Neural progenitor cell (in vitro differentiated cells): Measurements from ENCODE around the gene SAPCD1. TPM values are rescaled to one million over a fixed set of nuclear protein-coding genes. Genes with fewer than 3 reads are reported as not detected.

ENCODE experiments used
- DNase-seq: peaks from one replicate; pipeline ENCODE4 v3.0.0-alpha.2; 2016; ENCODE audit warnings: low spot score
- H2AFZ ChIP-seq: fragments of 200-600 bp; sonication (generic); replicated peaks from 2 replicates; pipeline ENCODE4 v1.6.1; 2016; ENCODE audit warnings: antibody characterized with exemption
- H3F3A ChIP-seq: fragments of 200-600 bp; sonication (generic); 2 replicates; pipeline ENCODE4 v1.6.1; 2016; ENCODE audit warnings: antibody characterized with exemption, low read depth
- H3K27ac ChIP-seq: fragments of 200-600 bp; sonication (generic); 2 replicates; pipeline ENCODE4 v1.5.1; 2016; ENCODE audit warnings: mild to moderate bottlenecking
- H3K27me3 ChIP-seq: fragments of 200-600 bp; sonication (generic); 2 replicates; pipeline ENCODE4 v1.6.1; 2016; ENCODE audit warnings: mild to moderate bottlenecking, moderate library complexity
- H3K36me3 ChIP-seq: fragments of 200-600 bp; sonication (generic); 2 replicates; pipeline ENCODE4 v1.5.1; 2016
- H3K4me1 ChIP-seq: fragments of 200-600 bp; sonication (generic); 2 replicates; pipeline ENCODE4 v1.6.1; 2016; ENCODE audit warnings: mixed run types
- H3K4me2 ChIP-seq: fragments of 200-600 bp; sonication (generic); 2 replicates; pipeline ENCODE4 v1.6.1; 2016
- H3K4me3 ChIP-seq: fragments of 200-600 bp; sonication (generic); 2 replicates; pipeline ENCODE4 v1.5.1; 2016
- H3K79me2 ChIP-seq: fragments of 200-600 bp; sonication (generic); 2 replicates; pipeline ENCODE4 v1.6.1; 2016; ENCODE audit warnings: low read depth
- H3K9ac ChIP-seq: fragments of 200-600 bp; sonication (generic); 2 replicates; pipeline ENCODE4 v1.6.1; 2016
- H3K9me3 ChIP-seq: fragments of 200-600 bp; sonication (generic); 2 replicates; pipeline ENCODE4 v1.5.1; 2016; ENCODE audit warnings: low read depth
- H4K20me1 ChIP-seq: fragments of 200-600 bp; sonication (generic); 2 replicates; pipeline ENCODE4 v1.6.1; 2016; ENCODE audit warnings: low read depth
- H3K27ac Mint-ChIP-seq: 3 replicates; pipeline ENCODE4 v1.8.0; 2021; ENCODE audit warnings: mixed read lengths
- H3K27me3 Mint-ChIP-seq: 2 replicates; pipeline ENCODE4 v1.8.0; 2022; ENCODE audit warnings: low read depth, mild to moderate bottlenecking, inconsistent platforms, moderate library complexity, mixed read lengths; ENCODE audit not compliant: insufficient read depth
- H3K36me3 Mint-ChIP-seq: 3 replicates; pipeline ENCODE4 v1.8.0; 2021; ENCODE audit warnings: mixed read lengths
- H3K4me1 Mint-ChIP-seq: 3 replicates; pipeline ENCODE4 v1.8.0; 2021; ENCODE audit warnings: mixed read lengths
- H3K4me3 Mint-ChIP-seq: 3 replicates; pipeline ENCODE4 v1.8.0; 2021; ENCODE audit warnings: mild to moderate bottlenecking, moderate library complexity, mixed read lengths
- H3K9me3 Mint-ChIP-seq: 3 replicates; pipeline ENCODE4 v1.8.0; 2020; ENCODE audit warnings: mixed read lengths
- CTCF ChIP-seq: fragments of 200-600 bp; sonication (generic); IDR thresholded peaks from 2 replicates; pipeline ENCODE4 v1.5.1; 2017; ENCODE audit warnings: antibody characterized with exemption, mild to moderate bottlenecking
- EZH2 ChIP-seq: fragments of 200-600 bp; sonication (generic); IDR thresholded peaks from 2 replicates; pipeline ENCODE4 v1.6.1; 2017; ENCODE audit warnings: antibody characterized with exemption, mild to moderate bottlenecking, moderate library complexity
- EZH2phosphoT487 ChIP-seq: fragments of 200-600 bp; sonication (generic); IDR thresholded peaks from 2 replicates; pipeline ENCODE4 v1.6.1; 2017; ENCODE audit warnings: antibody characterized with exemption
- total RNA-seq: library from RNA; depleted of rRNA; stranded (reverse); fragments of >200 nt; gene quantifications from 2 replicates; pipeline ENCODE4 v1.2.3, GENCODE V29; 2015; ENCODE audit warnings: low replicate concordance

SAPCD1 gene
- total RNA-seq, 1 donor from 2014 or later, result 11.9 TPM

GRCh38 chr6:31775184-31775583, 12.7 kb downstream of the SAPCD1 start:
- H3K4me3 Mint-ChIP-seq, result no peak overlapping the region

GRCh38 chr6:31775633-31776484, 13.4 kb downstream of the SAPCD1 start:
- Mint-ChIP-seq H3K27me3 (peaks cover 2% of the 10 kb centered on the region), H3K4me1 (peaks cover 6% of the 10 kb centered on the region), H3K36me3 (peaks cover 4% of the 10 kb centered on the region), H3K4me3 (no peak overlapping the region), H3K9me3 (no peaks in the 10 kb centered on the region), H3K27ac (peak overlapping the region; percentile 34)
- DNase-seq, result no peak
- Histone ChIP-seq H3K27ac (no peak overlapping the region), H2AFZ (no peak overlapping the region), H3K79me2 (no peaks in the 10 kb centered on the region), H4K20me1 (no peaks in the 10 kb centered on the region), H3K4me1 (no peaks in the 10 kb centered on the region), H3F3A (no peaks in the 10 kb centered on the region), H3K9me3 (no peaks in the 10 kb centered on the region), H3K4me3 (no peak overlapping the region), H3K27me3 (no peaks in the 10 kb centered on the region), H3K4me2 (no peak overlapping the region), H3K9ac (no peak overlapping the region), H3K36me3 (no peaks in the 10 kb centered on the region)
- TF ChIP-seq CTCF, result no peak
- no peak for TF ChIP-seq EZH2phosphoT487
- TF ChIP-seq EZH2, result no peak

More at GRCh38 chr6:31775184-31775583, 12.7 kb downstream of the SAPCD1 start:
- H3F3A ChIP-seq, result no peaks in the 10 kb centered on the region
- no peaks in the 10 kb centered on the region for H3K36me3 ChIP-seq
- H3K4me1 ChIP-seq, result no peaks in the 10 kb centered on the region
- H4K20me1 ChIP-seq, result no peaks in the 10 kb centered on the region
- H3K27me3 ChIP-seq, result no peaks in the 10 kb centered on the region
- H2AFZ ChIP-seq, result no peak overlapping the region
- Mint-ChIP-seq H3K27me3 (peaks cover 2% of the 10 kb centered on the region), H3K36me3 (no peaks in the 10 kb centered on the region), H3K27ac (peak overlapping the region; percentile 34), H3K9me3 (no peaks in the 10 kb centered on the region), H3K4me1 (peaks cover 6% of the 10 kb centered on the region)
- no peaks in the 10 kb centered on the region for H3K79me2 ChIP-seq
- no peak overlapping the region for H3K9ac ChIP-seq
- H3K4me3 ChIP-seq, result no peak overlapping the region
- DNase-seq, result no peak
- H3K9me3 ChIP-seq, result no peaks in the 10 kb centered on the region
- TF ChIP-seq EZH2phosphoT487 (no peak), EZH2 (no peak), CTCF (no peak)
- H3K27ac ChIP-seq, result no peak overlapping the region
- no peak overlapping the region for H3K4me2 ChIP-seq

GRCh38 chr6:31776485-31776988, 14.1 kb downstream of the SAPCD1 start:
- H3K27me3 Mint-ChIP-seq, result no peaks in the 10 kb centered on the region
- Histone ChIP-seq H3K79me2 (no peaks in the 10 kb centered on the region), H3K36me3 (no peaks in the 10 kb centered on the region), H3K9ac (no peak overlapping the region), H3K27me3 (no peaks in the 10 kb centered on the region), H4K20me1 (no peaks in the 10 kb centered on the region), H3F3A (no peaks in the 10 kb centered on the region), H2AFZ (no peak overlapping the region), H3K9me3 (no peaks in the 10 kb centered on the region), H3K27ac (no peak overlapping the region), H3K4me1 (no peaks in the 10 kb centered on the region), H3K4me3 (no peak overlapping the region), H3K4me2 (no peak overlapping the region)
- peaks cover 4% of the 10 kb centered on the region for H3K36me3 Mint-ChIP-seq
- DNase-seq, result no peak
- no peak for TF ChIP-seq EZH2phosphoT487
- no peak for TF ChIP-seq CTCF
- TF ChIP-seq EZH2, result no peak
- H3K4me3 Mint-ChIP-seq, result no peak overlapping the region
- no peaks in the 10 kb centered on the region for H3K9me3 Mint-ChIP-seq
- peaks cover 6% of the 10 kb centered on the region for H3K4me1 Mint-ChIP-seq
- H3K27ac Mint-ChIP-seq, result peak overlapping the region; percentile 14
